GM21526 (cell line): ENCODE data around the gene USP12.

Source experiments
- ATAC-seq: cut with Tn5 transposase; IDR thresholded peaks from one replicate; pipeline ENCODE4 v1.9.1; 2021; ENCODE audit warnings: moderate library complexity; ENCODE audit not compliant: unreplicated experiment, low FRiP score

Gene USP12

GRCh38 chr13:27016875-27017274 lies 154.7 kb downstream of the USP12 start:
- ATAC-seq = no peak
